ENCODE results near the gene FDPS. TPM values are rescaled to one million over a fixed set of nuclear protein-coding genes. Genes with fewer than 3 reads are reported as not detected.

FDPS gene
- total RNA-seq, 2 experiments from 2014 or later: 270 to 271 TPM

- DNase-seq (peak; percentile 97), ATAC-seq (peak; percentile 85)
- H3K27me3 Mint-ChIP-seq (ENCODE audit: low read depth): no peaks in the 10 kb centered on the region
- peak within 1 kb of the TSS; percentile 96 for H3K27ac Mint-ChIP-seq
- ChIA-PET CTCF (interaction anchor here (0.9 to 6.1 kb wide), 9 partner anchors 12 to 189 kb away, joined by 3 to 52 read pairs (median 4); partner anchors contain the start of genes ENTREP3, RUSC1 and SCAMP3), POLR2A (interaction anchor here (0.5 to 3.1 kb wide), 15 partner anchors 10 to 301 kb away, joined by 3 to 21 read pairs (median 4); partner anchors contain the start of genes ENTREP3, FDPS, RUSC1 and SCAMP3)
- H3K4me1 Mint-ChIP-seq (ENCODE audit: low read depth): peaks cover 51% of the 10 kb centered on the region
- H3K4me3 Mint-ChIP-seq: peak within 1 kb of the TSS; percentile 91
- no peaks in the 10 kb centered on the region for H3K9me3 Mint-ChIP-seq (ENCODE audit: insufficient read depth)
- H3K36me3 Mint-ChIP-seq (ENCODE audit: low read depth): peaks cover 36% of the 10 kb centered on the region
Observed at GRCh38 chr1:155273343-155274245, 35.1 kb upstream of the FDPS start, which contains the start of gene CLK2. Gene CLK2, minus strand, starts transcription at chr1:155273504. Its CDS starts 2,527 bp downstream, at chr1:155270977.

DNA sequence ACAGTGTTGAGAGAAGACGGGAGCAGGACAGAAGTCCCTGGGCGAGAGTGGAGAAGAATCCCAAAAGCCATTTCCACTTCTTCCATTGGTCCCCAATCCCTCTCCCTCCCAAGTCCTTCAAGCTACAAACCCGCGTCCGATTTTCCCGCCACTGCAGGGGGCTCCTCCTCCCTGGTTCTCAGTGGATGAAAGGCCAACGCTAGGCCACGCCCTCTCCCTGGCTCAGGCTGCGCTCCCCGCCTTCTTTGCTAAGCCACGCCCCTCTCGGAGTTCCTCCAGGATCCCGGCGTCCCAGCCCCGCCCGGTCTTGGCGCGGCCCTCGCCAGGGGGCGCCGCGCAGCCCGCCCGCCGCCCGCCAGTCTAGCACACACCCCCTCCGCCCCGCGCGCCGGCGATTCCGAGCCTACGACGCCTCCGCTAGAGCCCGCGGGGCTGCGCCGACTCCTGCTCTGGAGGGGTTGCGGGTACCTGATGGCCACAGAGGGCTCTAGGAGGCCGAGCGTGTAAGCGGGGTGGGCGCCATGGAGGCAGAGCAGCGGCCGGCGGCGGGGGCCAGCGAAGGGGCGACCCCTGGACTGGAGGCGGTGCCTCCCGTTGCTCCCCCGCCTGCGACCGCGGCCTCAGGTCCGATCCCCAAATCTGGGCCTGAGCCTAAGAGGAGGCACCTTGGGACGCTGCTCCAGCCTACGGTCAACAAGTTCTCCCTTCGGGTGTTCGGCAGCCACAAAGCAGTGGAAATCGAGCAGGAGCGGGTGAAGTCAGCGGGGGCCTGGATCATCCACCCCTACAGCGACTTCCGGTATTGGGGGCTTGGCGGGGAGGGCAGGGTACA lies 31.4 kb upstream of the FDPS start, which contains the start of gene HCN3:
Gene HCN3 (plus strand): TSS at position 394 of the 832 bp plus-strand sequence. CDS start 128 bp downstream, at position 522.
- peak within 1 kb of the TSS; percentile 1 for H3K27ac Mint-ChIP-seq
- peaks cover 32% of the 10 kb centered on the region for H3K4me1 Mint-ChIP-seq (ENCODE audit: low read depth)
- peak; percentile 95 for DNase-seq
- H3K4me3 Mint-ChIP-seq: peak within 1 kb of the TSS; percentile 67
- H3K9me3 Mint-ChIP-seq (ENCODE audit: insufficient read depth): no peaks in the 10 kb centered on the region
- H3K27me3 Mint-ChIP-seq (ENCODE audit: low read depth): no peaks in the 10 kb centered on the region
- H3K36me3 Mint-ChIP-seq (ENCODE audit: low read depth): peaks cover 7% of the 10 kb centered on the region
- ChIA-PET CTCF (interaction anchor here (0.6 to 3.6 kb wide), 9 partner anchors 16 to 322 kb away, joined by 3 to 34 read pairs (median 6); partner anchors contain the start of genes FDPS, RUSC1 and SCAMP3), POLR2A (interaction anchor here (1.2 kb wide), 1 partner anchor 40 kb away, joined by 4 read pairs; no protein-coding TSS in a partner anchor)
- ATAC-seq: peak; percentile 71

- ChIA-PET CTCF (interaction anchor here (0.6 to 1.9 kb wide), 7 partner anchors 11 to 321 kb away, joined by 3 to 13 read pairs (median 4); partner anchors contain the start of genes FDPS and SCAMP3), POLR2A (interaction anchor here (1.0 to 1.2 kb wide), 3 partner anchors 39 to 46 kb away, joined by 3 to 4 read pairs (median 3); no protein-coding TSS in a partner anchor)
- H3K27me3 Mint-ChIP-seq (ENCODE audit: low read depth): no peaks in the 10 kb centered on the region
- ATAC-seq (peak; percentile 25), DNase-seq (peak; percentile 79)
- H3K4me1 Mint-ChIP-seq (ENCODE audit: low read depth): peaks cover 27% of the 10 kb centered on the region
- H3K4me3 Mint-ChIP-seq: peak overlapping the region; percentile 67
- no peak overlapping the region for H3K27ac Mint-ChIP-seq
- no peaks in the 10 kb centered on the region for H3K9me3 Mint-ChIP-seq (ENCODE audit: insufficient read depth)
- no peaks in the 10 kb centered on the region for H3K36me3 Mint-ChIP-seq (ENCODE audit: low read depth)
Observed at GRCh38 chr1:155277902-155278688, 30.6 kb upstream of the FDPS start.

- Mint-ChIP-seq H3K27me3 (ENCODE audit: low read depth) (no peaks in the 10 kb centered on the region), H3K4me3 (peak overlapping the region; percentile 67), H3K9me3 (ENCODE audit: insufficient read depth) (no peaks in the 10 kb centered on the region), H3K27ac (no peak overlapping the region), H3K4me1 (ENCODE audit: low read depth) (peaks cover 25% of the 10 kb centered on the region), H3K36me3 (ENCODE audit: low read depth) (no peaks in the 10 kb centered on the region)
- no peak for ATAC-seq
- POLR2A ChIA-PET: interaction anchor here (1.0 to 1.2 kb wide), 3 partner anchors 39 to 45 kb away, joined by 3 to 4 read pairs (median 3); no protein-coding TSS in a partner anchor
- DNase-seq: no peak
- CTCF ChIA-PET: interaction anchor here (0.9 to 1.9 kb wide), 7 partner anchors 12 to 45 kb away, joined by 3 to 13 read pairs (median 4); partner anchors contain the start of genes FDPS and SCAMP3
Observed at GRCh38 chr1:155278689-155279160, 29.9 kb upstream of the FDPS start.

DNA sequence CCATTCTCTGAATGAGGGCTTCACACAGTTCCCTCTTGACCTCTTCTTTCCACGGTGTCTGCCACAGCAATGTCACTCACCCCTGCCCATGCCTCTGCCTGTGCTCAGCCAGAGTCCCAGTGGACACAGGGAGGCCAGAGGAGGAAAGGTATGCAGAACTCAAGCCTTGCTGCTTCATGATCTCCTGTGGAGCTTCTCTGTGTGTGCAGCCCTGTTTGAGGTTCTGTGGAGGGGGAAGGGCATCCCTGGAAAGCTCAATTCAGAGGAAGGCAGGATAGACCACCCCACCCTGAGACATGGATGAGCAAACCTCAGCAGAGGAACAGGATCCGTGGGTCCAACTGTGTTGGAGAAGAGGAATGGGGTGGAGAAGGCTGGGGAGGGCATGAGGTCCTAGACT lies 29.4 kb upstream of the FDPS start:
- ChIA-PET POLR2A (interaction anchor here (0.6 kb wide), 1 partner anchor 1131 kb away, joined by 4 read pairs; no protein-coding TSS in a partner anchor), CTCF (interaction anchor here (1.3 to 1.9 kb wide), 6 partner anchors 12 to 43 kb away, joined by 3 to 13 read pairs (median 5); partner anchors contain the start of genes FDPS and SCAMP3)
- Mint-ChIP-seq H3K36me3 (ENCODE audit: low read depth) (no peaks in the 10 kb centered on the region), H3K27ac (no peak overlapping the region), H3K27me3 (ENCODE audit: low read depth) (no peaks in the 10 kb centered on the region), H3K9me3 (ENCODE audit: insufficient read depth) (no peaks in the 10 kb centered on the region), H3K4me3 (no peak overlapping the region), H3K4me1 (ENCODE audit: low read depth) (peaks cover 22% of the 10 kb centered on the region)
- ATAC-seq (no peak), DNase-seq (no peak)

DNA sequence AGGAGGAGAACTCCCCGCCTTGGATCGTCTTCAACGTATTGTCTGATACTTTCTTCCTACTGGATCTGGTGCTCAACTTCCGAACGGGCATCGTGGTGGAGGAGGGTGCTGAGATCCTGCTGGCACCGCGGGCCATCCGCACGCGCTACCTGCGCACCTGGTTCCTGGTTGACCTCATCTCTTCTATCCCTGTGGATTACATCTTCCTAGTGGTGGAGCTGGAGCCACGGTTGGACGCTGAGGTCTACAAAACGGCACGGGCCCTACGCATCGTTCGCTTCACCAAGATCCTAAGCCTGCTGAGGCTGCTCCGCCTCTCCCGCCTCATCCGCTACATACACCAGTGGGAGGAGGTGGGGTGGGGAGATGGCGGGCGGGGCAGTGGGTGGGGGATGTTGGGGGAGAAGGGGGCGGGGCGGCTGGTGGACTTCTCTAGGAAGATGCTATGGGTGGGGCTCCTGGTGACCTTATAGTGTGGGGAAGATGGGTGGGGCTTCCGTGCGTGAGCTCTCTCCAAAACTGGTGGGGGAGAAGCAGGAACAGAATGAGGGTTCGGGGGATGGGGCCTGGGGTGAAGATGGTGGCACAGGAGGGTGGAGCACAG lies 26.1 kb upstream of the FDPS start:
- POLR2A ChIA-PET: interaction anchor here (2.0 kb wide), 1 partner anchor 9 kb away, joined by 5 read pairs; no protein-coding TSS in a partner anchor
- no peaks in the 10 kb centered on the region for H3K27me3 Mint-ChIP-seq (ENCODE audit: low read depth)
- no peak for DNase-seq
- no peak overlapping the region for H3K27ac Mint-ChIP-seq
- no peaks in the 10 kb centered on the region for H3K36me3 Mint-ChIP-seq (ENCODE audit: low read depth)
- peaks cover 8% of the 10 kb centered on the region for H3K4me1 Mint-ChIP-seq (ENCODE audit: low read depth)
- no peak overlapping the region for H3K4me3 Mint-ChIP-seq
- CTCF ChIA-PET: interaction anchor here (0.8 to 1.5 kb wide), 3 partner anchors 10 to 41 kb away, joined by 3 to 5 read pairs (median 3); no protein-coding TSS in a partner anchor
- H3K9me3 Mint-ChIP-seq (ENCODE audit: insufficient read depth): no peaks in the 10 kb centered on the region
- ATAC-seq: no peak

- no peaks in the 10 kb centered on the region for H3K4me1 Mint-ChIP-seq (ENCODE audit: low read depth)
Observed at GRCh38 chr1:155284476-155284875, 24.2 kb upstream of the FDPS start.

DNA sequence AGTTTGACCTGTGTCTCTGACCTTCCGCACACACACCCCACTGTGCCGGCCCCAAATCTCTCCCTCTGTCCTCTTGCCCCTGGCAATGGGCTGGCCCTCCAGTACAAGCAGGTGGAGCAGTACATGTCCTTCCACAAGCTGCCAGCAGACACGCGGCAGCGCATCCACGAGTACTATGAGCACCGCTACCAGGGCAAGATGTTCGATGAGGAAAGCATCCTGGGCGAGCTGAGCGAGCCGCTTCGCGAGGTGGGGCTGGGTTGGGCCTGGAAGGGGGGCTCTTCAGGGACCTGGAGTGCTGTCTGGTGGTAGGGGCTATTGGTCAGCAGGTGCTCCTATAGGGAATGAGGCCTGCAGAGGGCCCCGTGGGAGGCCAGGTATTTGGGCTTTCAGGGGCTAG lies 23.6 kb upstream of the FDPS start:
- ATAC-seq (no peak), DNase-seq (no peak)
- Mint-ChIP-seq H3K27me3 (ENCODE audit: low read depth) (no peaks in the 10 kb centered on the region), H3K27ac (no peak overlapping the region), H3K9me3 (ENCODE audit: insufficient read depth) (no peaks in the 10 kb centered on the region), H3K36me3 (ENCODE audit: low read depth) (no peaks in the 10 kb centered on the region), H3K4me3 (no peak overlapping the region), H3K4me1 (ENCODE audit: low read depth) (no peaks in the 10 kb centered on the region)
- POLR2A ChIA-PET: no interaction called here
- CTCF ChIA-PET: no interaction called here

More at GRCh38 chr1:155284476-155284875, 24.2 kb upstream of the FDPS start:
- Mint-ChIP-seq H3K9me3 (ENCODE audit: insufficient read depth) (no peaks in the 10 kb centered on the region), H3K27me3 (ENCODE audit: low read depth) (no peaks in the 10 kb centered on the region), H3K27ac (no peak overlapping the region), H3K4me3 (no peak overlapping the region), H3K36me3 (ENCODE audit: low read depth) (no peaks in the 10 kb centered on the region)
- ChIA-PET POLR2A (no interaction called here), CTCF (no interaction called here)
- ATAC-seq (no peak), DNase-seq (no peak)

GRCh38 chr1:155285631-155286044 lies 23.0 kb upstream of the FDPS start:
- Mint-ChIP-seq H3K9me3 (ENCODE audit: insufficient read depth) (no peaks in the 10 kb centered on the region), H3K27me3 (ENCODE audit: low read depth) (no peaks in the 10 kb centered on the region), H3K36me3 (ENCODE audit: low read depth) (no peaks in the 10 kb centered on the region), H3K4me3 (no peak overlapping the region), H3K27ac (no peak overlapping the region), H3K4me1 (ENCODE audit: low read depth) (no peaks in the 10 kb centered on the region)
- ChIA-PET CTCF (interaction anchor here (1.2 kb wide), 1 partner anchor 23 kb away, joined by 4 read pairs; the partner anchor contains the start of gene FDPS), POLR2A (no interaction called here)
- ATAC-seq (no peak), DNase-seq (no peak)

DNA sequence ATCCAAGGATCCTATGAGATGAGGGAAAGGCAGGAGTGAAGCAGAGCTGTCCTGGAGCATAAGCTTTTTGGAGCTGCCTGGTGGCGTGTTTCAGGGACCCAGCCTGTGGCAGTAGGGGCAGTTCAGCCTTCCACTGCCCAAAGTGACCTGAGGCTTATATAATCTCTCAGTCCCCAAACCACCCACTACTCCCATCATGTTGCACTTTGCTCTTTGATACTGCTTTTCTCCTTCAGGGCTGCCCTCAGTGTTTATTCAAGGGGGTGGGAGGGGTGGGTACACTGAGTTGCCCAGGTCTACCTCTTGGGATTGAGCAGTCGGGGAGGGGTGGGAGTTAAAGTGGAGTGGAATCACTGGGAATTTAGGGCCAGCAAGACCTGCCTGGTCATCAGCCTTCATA lies 22.1 kb upstream of the FDPS start:
- DNase-seq (no peak), ATAC-seq (no peak)
- Mint-ChIP-seq H3K27me3 (ENCODE audit: low read depth) (no peaks in the 10 kb centered on the region), H3K27ac (no peak overlapping the region), H3K36me3 (ENCODE audit: low read depth) (no peaks in the 10 kb centered on the region), H3K9me3 (ENCODE audit: insufficient read depth) (no peaks in the 10 kb centered on the region), H3K4me1 (ENCODE audit: low read depth) (no peaks in the 10 kb centered on the region), H3K4me3 (no peak overlapping the region)
- ChIA-PET CTCF (interaction anchor here (1.2 kb wide), 1 partner anchor 22 kb away, joined by 4 read pairs; the partner anchor contains the start of gene FDPS), POLR2A (no interaction called here)

All from activated CD8-positive, alpha-beta T cell treated with anti-CD3 and anti-CD28 coated beads, Interleukin-2, amount 10 ng/mL, durations not matched to agents 7 days and 5 days (primary cell).